GM21367 (cell line): ENCODE data around the gene TNRC6C.
"Not testable (repeated sequence)": the region's sequence is repeated elsewhere in the genome, so short reads cannot be mapped to it uniquely, and the experiment has no call there.

Experiments used
- ATAC-seq: cut with Tn5 transposase; IDR thresholded peaks from one replicate; pipeline ENCODE4 v1.9.1; 2021; ENCODE audit not compliant: unreplicated experiment

The TNRC6C gene

GRCh38 chr17:77929871-77930436 lies 28.5 kb upstream of the TNRC6C start:
- ATAC-seq, result no peak

- ATAC-seq, result no peak
These were observed 27.4 kb upstream of the TNRC6C start for GRCh38 chr17:77930780-77931768.

- no peak for ATAC-seq
These were observed 24.6 kb upstream of the TNRC6C start for GRCh38 chr17:77933777-77934398.

GRCh38 chr17:77935121-77935571 lies 23.4 kb upstream of the TNRC6C start:
- ATAC-seq, result no peak

GRCh38 chr17:77935744-77936143 lies 22.8 kb upstream of the TNRC6C start:
- not testable (repeated sequence) for ATAC-seq

GRCh38 chr17:77936881-77937280 lies 21.6 kb upstream of the TNRC6C start:
- no peak for ATAC-seq

GRCh38 chr17:77941004-77941403 lies 17.5 kb upstream of the TNRC6C start:
- ATAC-seq, result no peak

GRCh38 chr17:77942112-77942988 lies 16.2 kb upstream of the TNRC6C start:
- ATAC-seq, result no peak

GRCh38 chr17:77943971-77944370 lies 14.5 kb upstream of the TNRC6C start:
- ATAC-seq, result no peak

- ATAC-seq, result no peak
These were observed 13.9 kb upstream of the TNRC6C start for GRCh38 chr17:77944390-77945222.

- ATAC-seq, result no peak
These were observed 11.4 kb upstream of the TNRC6C start for GRCh38 chr17:77946900-77947645.

- no peak for ATAC-seq
These were observed 9.8 kb upstream of the TNRC6C start for GRCh38 chr17:77948690-77949114.

GRCh38 chr17:77951123-77951522 lies 7.4 kb upstream of the TNRC6C start:
- no peak for ATAC-seq

- ATAC-seq, result no peak
These were observed 6.1 kb upstream of the TNRC6C start for GRCh38 chr17:77952368-77952767.

- ATAC-seq, result no peak
These were observed 1.2 kb upstream of the TNRC6C start for GRCh38 chr17:77957235-77957856.

GRCh38 chr17:77958716-77959125 lies 218 bp downstream of the TNRC6C start:
- ATAC-seq, result peak; percentile 19

GRCh38 chr17:77959126-77959925 lies 823 bp downstream of the TNRC6C start:
- no peak for ATAC-seq
